GM19240 (cell line): Measurements from ENCODE around the gene NAPA.

Experiments used
- DNase-seq: peaks from one replicate; pipeline ENCODE4 v3.0.0; 2011; ENCODE audit warnings: low spot score; ENCODE audit not compliant: insufficient read length

NAPA gene

DNA sequence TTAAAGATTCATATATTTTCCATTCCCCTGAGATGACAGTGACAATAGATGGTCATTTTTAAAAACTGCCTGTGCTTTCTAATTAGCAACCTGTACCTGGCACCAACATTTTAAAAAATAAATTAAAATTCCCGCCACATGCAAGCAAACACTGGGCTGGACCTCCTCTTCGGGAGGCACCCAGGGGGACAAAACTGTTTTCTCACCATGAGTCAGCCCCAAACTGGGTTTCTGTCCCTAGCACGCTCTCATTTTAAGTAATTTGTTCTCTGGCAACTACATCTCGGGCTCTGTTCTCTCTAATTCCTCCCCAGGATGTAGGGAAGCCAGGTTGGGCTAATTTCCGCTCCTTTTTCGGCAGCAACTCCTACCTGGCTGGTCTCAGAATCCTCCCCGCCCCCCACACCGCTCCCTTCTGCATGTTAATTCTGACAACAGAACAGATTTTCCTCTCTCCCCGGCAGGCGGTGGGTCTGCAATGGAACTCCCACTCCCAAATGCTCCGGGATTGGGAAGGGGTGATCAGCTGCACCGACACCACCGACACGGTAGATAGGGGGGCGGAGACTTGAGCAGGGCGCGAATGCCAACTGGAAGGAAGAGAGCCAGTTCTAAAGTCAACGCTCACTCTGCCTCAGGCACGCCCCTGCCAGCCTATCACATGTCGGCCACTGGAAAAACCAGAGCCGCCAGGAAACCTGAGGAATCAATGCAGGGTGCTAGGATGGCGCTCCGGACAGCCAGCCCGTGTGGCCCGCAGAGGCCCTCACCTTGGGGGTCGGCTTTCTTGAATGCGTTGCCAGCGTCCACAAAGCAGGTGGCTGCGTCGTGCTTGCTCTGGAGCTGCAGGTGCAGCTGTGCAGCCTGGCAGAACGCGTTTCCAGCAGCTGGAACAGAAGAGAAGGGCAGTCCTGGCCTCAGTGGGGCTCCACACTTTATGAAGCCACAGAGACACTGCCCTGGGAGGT, 14.7 kb downstream of the NAPA start:
- DNase-seq = no peak

DNA sequence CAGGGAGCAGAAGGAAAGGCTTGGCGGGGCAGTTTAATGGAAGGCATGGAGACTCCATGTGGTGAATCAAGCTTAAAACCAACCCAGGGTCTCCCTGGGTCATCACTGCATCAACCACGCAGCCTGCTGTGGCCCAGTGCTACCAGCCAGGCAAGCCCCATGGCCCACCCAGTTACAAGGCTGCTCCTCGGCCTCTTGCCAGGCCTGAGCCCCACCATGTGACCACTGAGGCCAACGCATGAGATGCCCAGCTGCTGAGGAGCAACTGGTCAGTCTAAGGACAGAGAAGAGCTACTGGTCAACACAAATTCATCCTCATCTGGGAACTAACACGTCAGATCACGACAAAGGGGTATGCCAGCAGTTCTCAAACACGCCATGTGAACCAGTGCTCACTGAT, 15.5 kb downstream of the NAPA start:
- DNase-seq = no peak

DNA sequence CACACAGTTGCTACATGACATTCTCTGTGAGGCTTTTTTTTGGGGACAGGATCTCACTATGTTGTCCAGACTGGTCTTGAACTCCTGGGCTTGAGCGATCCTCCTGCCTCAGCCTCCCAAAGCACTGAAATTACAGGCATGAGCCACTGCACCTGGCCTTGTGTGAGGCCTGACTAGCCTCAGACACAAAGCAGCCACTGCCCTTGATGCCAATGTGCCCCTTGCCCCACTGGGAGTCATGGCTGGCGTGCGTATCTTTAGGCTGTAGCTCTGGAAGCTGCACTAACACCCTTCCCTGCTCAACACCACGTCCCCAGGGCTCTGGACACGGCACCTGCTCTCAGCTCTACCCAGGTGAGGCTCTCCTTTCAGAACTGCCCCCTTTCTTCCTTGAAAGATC, 16.3 kb downstream of the NAPA start:
- DNase-seq = no peak

DNA sequence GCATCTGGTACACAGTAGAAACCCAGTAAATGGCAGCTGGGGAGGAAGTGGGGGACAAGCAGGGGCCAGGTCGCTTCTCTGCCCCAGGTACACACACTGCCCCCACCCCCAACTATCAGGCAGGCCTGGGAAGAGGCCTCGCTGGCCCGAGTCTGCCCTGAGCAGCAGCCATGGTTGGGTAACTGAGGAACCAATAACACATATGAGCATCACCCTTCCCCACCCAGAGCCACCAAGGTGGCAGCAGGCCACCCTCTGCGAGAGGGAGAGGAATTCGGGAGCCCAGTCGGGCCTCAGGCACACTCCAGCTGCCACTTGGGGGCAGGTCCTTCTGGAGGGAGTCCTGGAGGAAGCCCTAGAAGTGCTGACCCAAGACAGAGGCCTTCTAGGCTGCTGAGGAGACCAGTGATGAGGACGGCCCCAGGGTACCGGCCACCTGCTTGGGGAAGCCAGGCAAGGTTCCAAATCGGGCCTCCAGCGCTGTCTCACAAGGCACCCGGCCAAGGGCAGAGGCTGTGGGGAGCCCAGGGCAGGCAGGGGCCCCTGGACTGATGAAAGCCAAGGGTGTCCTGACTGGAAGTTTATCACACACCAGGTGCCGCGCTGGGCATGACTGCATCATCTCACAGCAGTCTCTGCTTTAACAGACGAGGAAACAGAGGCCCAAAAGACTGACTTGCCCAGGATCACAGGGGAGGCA, 16.9 kb downstream of the NAPA start:
- DNase-seq = no peak

DNA sequence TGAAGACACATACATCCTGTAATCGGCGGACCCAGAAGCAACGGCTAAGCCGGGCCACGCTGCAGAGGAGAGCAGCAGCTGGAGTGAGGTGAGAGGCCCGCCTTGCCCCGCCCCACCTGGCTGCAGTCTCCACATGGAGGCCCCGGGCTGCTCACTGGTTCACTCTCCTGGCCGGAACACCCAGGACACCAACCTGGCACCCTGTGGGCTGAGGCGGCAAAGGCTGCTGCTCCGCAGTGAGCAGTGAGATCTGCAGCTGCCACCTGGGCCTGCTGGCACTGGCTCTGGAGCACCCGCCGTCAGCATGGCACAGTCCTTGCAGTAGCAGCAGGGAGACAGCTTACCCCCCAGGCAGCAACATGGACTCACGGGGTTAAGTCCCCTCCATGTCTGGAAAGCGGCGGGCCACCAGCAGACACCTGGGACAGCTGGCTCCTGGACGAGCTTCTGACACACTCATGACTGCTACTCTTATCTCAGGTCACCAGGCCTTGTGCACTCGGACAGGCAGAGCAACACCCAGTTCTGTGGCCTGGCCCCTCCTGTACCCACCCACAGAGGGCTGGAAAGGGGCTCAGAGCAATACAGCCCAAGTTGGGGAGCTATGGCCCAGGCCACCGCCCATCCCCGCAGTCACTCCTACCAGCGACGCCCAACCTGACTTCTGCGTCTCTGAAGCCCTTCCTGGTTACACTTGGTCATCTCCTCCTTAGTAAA, 17.7 kb downstream of the NAPA start:
- DNase-seq = no peak

DNA sequence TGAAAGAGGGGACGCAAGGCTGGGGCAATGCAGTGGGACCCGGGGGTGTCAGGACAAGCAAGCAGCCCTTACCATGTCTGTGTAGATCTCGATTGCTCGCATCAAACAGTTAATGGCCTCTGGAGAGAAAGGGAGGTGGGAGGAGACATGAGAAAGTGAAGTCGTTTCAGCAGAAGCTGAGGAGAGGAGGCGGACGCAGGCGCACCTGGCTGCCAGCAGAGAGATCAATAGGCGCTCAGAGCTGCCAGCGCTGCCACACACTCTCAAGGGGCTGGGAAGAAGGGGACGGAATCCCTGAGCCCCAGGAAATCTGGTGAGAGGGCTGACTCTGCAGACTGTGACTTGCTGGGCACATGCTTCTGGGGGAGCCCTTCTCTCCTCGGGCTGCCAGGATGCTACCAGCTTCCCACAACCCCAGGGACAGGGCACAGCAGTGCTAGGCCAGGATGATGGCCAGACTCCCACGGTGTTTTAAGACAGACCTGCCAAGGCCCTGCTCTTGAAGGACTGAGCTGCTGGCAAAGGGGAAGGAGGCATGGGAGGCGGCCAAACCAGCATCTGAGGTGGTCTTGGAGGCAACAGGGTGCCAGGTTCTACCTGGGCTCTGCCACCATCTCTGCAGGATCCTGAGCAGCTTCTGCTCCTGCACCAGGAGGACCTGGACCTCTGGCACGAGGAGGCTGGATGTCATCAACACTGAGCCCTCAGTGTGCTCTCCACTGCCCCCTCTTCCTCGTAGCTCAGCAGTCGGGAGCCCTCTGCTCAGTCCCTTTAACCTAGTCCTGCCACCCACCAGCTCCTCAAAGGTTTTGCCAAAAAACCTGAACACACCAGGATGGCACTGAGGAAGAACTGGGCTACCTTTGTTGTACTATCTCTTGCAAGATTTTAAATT, 19.1 kb downstream of the NAPA start:
- DNase-seq = no peak

DNA sequence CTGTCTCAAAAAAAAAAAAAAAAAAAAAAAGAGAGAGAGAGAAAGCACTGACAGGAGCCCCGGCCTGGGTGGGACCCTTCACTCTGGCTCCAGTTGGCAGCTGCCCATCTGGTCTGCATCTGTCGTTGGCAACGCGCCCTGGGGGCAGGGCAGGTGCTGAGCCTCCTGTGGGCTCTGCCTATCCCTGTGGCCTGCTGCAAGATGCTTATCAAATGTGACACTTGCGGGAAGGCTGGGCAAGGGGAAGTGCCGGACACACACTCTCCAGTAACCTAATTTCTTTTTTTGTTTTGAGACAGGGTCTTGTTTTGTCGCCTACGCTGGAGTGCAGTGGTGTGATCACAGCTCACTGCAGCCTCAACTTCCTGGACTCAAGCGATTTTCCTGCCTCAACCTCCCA, 20.1 kb downstream of the NAPA start:
- no peak for DNase-seq

DNA sequence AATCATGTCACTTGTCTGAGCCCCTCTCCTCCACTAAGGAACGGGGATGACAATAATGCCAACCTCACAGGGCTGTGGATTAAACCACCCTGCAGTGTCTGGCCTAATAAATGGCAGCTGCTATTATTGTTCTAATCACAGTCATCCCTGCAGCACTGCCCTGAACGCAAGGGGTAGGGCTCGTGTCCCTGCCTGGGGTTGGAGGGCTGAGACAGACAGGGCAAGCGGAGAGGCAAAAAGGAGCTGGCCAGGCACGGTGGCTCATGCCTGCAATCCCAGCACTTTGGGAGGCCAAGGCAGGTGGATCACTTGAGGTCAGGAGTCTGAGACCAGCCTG, 20.7 kb downstream of the NAPA start:
- DNase-seq = no peak

DNA sequence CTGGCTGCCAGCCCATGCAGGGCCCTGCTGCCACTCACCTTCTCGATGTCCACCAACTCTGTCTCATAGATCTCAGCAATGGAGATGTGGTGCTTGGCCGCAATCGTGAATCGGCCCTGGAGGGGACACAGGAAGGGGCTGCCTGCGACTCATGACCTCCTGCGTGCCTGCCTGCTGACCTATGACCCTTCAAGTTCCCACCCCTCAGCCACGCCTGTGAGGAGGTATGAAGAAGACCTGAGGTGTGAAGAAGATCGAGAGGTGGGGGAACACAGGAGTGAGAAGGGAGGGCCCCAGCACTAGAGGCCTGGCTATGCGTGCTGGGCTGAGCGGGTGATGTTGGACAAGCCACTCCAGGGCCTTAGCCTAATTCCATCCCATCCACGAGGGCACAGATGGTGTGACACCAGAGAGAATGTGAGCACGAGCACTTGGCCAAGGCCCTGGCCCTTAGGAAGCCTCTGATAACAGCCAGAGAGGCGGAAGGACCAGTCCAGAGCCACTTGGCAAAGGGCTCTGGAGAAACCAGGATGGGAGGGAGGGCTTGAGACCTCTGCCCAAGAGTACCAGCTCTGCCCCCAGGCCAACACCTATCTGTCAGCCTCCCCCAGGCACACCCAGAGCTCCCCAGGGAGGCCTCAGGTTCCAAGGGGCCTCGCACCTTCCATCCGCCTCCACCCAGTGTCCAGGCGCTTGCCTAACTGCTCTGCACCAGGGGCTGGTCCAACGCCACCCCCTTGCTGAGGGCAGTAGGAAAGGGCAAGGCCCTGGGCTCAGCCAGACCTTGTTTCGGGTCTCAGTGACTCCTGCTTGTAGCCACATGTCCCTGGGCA, 21.3 kb downstream of the NAPA start:
- DNase-seq = no peak

DNA sequence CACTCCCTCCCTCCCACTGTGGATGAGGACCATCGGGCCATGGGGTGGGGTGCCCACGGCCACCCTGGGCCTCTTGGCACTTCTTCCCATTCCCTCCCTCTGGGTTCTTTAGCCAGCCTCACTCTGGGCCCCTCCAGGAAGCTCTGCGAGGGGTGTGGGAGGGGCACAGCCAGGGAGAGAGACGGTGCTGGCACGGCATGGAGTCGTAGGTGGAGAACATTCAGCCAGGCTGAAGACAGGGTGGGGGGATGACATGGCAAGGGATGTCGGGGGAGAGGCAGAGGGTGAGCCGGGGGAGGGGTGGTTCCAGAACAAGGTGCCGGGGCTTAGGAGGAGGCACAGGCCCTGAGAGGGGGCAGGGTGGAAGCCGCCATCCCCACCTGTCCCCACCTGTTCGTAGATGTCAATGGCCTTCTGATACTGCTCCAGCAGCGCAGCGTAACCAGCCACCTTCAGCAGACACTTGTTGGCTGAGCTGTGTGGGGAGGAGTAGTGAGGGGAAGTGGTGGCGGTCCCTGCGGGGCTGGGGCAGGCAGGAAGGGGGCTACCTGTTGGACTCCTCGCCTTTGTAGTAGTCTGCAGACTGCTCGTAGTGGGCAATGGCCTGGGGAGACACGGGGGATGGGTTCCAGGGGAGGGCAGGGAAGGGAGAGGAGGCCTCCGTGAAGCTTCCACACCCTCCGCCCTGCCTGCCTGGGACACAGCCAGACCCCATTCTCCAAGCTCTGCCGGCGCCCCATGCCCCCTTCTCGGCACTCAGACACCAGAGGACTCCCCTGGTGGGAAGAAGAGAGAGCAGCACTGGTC, 22.1 kb downstream of the NAPA start:
- DNase-seq = no peak

DNA sequence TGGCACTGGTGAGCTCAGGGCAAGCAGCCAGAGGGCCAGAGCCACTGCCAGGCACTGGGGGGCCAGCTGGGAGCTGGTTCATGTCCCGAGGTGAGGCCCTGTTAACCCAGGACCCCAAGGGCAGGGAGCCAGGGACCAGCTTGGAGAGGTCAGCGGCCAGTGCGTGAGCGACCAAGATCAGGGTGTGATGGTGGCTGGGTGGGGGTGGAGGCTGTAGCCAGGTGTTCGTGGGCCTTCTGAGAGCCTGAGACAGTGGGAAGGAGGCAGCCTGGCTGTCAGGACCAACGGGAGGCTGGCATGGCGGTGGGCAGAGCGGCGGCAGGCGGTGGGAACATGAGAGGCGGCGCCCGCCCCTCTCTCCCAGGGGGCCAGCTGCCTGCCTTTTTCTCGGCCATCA, 22.7 kb downstream of the NAPA start:
- DNase-seq = no peak

DNA sequence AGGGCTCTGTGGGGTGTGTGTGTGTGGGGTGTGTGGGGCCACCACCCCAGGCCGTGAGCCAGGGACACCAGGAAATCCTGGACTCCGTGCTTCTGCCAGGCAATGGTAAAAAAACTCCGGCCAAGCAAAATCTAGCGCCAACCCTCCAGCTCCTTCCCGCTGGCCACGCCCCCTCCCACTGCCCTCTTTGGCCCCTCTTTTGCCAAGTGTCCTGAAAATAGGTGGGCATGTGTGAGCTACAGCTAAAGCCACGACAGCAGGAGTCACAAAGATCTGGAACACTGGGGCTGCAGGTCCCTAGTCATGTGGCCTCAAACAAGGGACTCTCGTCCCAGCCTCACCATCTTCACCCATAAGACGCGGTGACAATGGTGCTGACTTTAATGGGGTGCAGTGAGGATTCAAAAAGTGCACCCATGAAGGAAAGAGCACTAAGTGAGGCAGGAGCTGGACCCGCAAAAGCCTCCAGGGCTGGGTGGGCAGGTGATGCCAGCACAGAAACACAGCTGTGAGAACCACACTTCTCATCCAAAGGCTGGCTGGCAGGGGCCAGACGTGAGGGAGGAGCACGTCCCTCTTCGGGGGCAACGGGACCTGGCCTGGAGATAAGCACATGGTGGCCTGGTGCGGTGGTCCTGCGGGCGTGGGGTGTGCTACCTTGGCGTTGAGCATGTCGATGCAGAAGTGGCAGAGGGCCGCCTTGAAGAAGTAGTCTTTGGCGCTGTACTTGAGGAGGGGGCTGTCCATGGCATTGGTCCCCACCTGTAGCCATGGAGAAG, 23.3 kb downstream of the NAPA start:
- no peak for DNase-seq

DNA sequence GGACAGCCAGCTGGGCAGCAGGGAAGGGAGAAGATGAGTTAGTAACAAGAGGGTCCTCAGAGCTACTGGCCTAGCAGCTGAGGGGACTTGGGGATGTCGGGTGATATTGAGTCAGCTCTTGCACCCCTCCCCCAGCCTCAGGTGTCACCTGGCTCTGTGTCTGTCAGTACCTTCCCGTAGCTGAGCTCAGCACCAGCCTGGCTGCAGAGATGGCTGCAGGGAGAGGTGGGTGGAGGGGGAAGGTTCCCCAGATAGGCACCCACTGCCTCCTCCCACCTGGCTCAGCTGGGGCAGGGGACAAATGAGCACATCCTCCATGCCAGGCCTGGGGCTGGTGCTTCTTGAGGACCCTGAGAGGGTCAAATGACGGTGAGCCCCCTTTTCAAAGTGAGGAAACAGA, 24.0 kb downstream of the NAPA start:
- DNase-seq = no peak

DNA sequence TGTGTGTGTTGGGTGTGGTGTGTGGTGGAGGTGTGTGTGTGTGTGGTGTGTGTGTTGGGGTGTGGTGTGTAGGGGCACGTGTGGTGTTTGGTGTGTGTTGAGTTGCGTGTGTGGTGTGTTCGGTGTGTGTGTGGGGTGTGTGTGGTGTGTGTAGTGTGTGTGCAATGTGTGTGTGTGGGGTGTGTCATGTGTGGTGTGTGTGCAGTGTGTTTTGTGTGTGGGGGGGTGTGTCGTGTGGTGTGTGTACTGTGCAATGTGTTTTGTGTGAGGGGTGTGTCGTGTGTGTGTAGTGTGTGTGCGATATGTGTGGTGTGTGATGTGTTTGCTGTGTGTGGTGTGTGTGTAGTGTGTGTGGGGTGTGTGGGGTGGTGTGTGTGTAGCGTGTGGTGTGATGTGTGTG, 24.8 kb downstream of the NAPA start:
- no peak for DNase-seq

DNA sequence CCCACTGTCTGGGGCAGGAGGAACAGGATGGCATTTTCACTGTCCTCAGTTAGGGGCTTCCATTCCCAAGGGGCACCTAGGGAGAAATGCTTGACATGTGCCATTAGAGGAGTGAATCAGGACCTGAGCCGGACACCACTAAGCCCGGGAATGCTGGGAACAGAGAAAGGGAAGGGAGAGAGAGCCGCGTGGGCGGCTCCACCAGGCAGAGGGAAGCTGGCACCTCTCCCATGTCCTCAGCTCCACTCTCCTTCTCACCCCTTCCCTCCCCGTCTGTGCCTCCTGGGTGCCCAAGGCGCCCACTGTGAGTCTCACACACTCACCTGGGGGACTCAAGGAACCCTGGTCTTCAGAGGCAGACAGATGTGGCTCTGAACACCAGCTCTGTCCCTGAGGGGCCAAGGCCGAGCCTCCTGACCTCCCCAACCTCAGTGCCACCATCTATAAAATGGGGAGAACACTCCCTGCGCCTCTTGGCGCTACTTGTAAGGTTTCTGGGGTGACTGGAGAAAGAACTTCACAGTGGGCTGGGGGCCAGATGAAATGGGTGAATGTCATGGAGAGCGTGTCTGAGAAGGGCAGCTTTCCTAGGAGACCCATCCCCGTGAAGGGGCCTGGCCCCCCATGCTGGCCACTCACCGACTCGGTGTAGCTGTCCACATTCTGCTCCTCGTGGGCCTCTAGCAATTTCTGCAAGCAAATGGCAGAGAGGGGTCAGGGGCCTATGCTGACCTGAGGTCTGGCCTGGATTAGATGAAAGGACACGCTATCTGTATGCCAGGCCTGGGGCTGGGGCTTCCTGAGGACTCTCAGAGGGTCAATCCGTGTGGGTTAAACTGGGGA, 25.6 kb downstream of the NAPA start:
- no peak for DNase-seq

DNA sequence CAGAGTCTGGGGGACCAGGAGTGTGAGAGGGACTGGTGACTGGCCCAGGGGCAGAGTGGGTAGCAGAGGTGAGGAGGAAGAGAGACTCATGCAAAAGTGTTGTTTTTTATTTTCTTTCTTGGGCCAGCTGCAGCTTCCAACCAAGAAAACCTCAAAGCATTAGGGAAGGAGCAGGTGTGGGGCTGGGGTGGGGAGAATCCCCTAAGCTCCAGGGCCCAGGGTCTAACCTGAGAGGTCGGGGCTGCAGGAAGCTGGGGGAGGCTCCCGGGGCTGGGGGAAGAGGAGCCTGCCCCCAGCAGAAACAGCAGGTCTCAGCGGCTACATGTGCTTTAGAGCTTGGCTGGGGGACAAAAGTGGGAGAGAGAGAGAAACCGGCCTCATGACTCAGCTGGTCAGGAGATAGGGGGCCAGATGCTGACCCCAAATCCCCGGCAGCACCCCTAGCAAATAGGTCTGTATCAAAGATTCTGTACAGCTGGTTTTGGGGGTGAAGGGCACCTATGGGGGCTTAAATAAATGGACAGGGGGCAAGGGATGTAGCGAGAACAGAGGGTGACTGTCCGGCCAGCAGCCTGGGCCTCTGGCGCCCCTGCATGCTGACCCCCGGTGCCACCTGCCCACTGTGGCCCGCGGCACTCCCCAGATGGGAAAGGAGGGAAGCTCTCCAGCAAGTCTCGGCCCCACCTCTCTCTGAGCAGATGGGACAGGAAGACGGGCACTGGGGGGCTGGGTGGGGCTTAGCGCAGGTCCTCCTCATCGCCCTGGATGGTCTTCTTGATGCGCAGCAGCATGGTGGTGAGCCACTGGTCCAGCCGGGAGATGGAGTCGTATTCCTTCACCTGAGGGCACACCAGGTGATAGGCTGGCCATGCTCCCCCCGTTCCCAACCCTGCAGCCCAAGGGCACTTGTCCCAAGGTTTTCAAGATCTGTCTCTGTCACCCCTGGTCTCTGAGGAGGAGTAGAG, 27.0 kb downstream of the NAPA start:
- no peak for DNase-seq

DNA sequence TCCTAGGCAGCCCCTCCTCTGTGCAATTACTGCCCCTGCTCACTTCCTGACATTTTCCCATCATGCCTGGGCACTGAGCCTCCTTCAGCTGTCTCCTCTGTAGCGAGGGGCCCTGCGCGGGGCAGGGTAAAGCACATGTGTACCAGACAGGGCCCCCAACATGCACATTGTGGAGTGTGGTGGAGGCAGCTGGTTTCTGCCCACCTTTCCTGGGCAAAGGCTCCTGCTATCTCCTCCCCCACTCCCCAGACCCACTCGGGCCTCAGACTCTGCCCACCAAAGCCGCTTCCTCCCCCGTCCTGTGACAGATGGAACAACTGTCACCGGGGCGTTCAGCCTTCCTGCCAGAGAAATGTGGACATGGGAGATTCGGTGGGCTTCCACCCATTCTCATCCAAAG, 28.0 kb downstream of the NAPA start:
- DNase-seq = no peak
